Cardiac fibroblast (primary cell): ENCODE results near the gene HPS5.

ENCODE experiments used
- DNase-seq, 2 donors: peaks; one replicate each; pipeline versions ENCODE4 v3.0.0 to v3.0.0-alpha.2; 2010; ENCODE audit warnings: low read depth in 2 of 2
- H3K4me3 ChIP-seq, 2 donors: replicated peaks in 1 of 2; 1 replicate in 1 of 2; 2 replicates in 1 of 2; pipeline ENCODE4 v1.5.1; 2011; ENCODE audit warnings: low read depth in 2 of 2, low read length in 2 of 2, mild to moderate bottlenecking in 2 of 2, moderate library complexity in 1 of 2
- CTCF ChIP-seq: IDR thresholded peaks from one replicate; pipeline ENCODE4 v1.5.1; 2011; ENCODE audit warnings: low read depth, mild to moderate bottlenecking, low read length, inconsistent platforms

HPS5 gene

GRCh38 chr11:18239655-18240054 is 82.3 kb downstream of the HPS5 start:
- no peak for DNase-seq
- TF ChIP-seq CTCF = no peak
- H3K4me3 ChIP-seq = no peak overlapping the region

- TF ChIP-seq CTCF = no peak
- no peak within 1 kb of the TSS for H3K4me3 ChIP-seq
- DNase-seq = no peak
Observed at GRCh38 chr11:18236664-18237356, 85.1 kb downstream of the HPS5 start, which contains the start of gene SAA4. SAA4 (minus strand) TSS chr11:18236802; CDS start chr11:18235926, 876 bp downstream.

GRCh38 chr11:18235394-18236334 is 86.3 kb downstream of the HPS5 start:
- TF ChIP-seq CTCF = no peak
- DNase-seq = peak in 1 of 2 donors; percentile 4
- H3K4me3 ChIP-seq = no peak overlapping the region

GRCh38 chr11:18233912-18234311 is 88.0 kb downstream of the HPS5 start:
- H3K4me3 ChIP-seq = no peak overlapping the region
- TF ChIP-seq CTCF = no peak
- no peak for DNase-seq

GRCh38 chr11:18230859-18231258 is 91.1 kb downstream of the HPS5 start:
- H3K4me3 ChIP-seq = no peak overlapping the region
- no peak for TF ChIP-seq CTCF
- no peak for DNase-seq

GRCh38 chr11:18229501-18229900 is 92.4 kb downstream of the HPS5 start:
- DNase-seq = no peak
- no peak overlapping the region for H3K4me3 ChIP-seq
- TF ChIP-seq CTCF = no peak
